Trophoblast cell (in vitro differentiated cells and primary cell): ENCODE results near the gene GPRC5B.

Source experiments
- DNase-seq, 2 donors: peaks; one replicate each; pipeline ENCODE4 v3.0.0-alpha.2; 2016
- H2AFZ ChIP-seq: 2 replicates; pipeline ENCODE4 v1.6.1; 2013; ENCODE audit warnings: low read length, moderate library complexity, mild to moderate bottlenecking; ENCODE audit not compliant: insufficient read depth, poor library complexity
- H2AK5ac ChIP-seq: 2 replicates; pipeline ENCODE4 v1.6.1; 2013; ENCODE audit warnings: mild to moderate bottlenecking, low read length
- H2BK120ac ChIP-seq: 2 replicates; pipeline ENCODE4 v1.6.1; 2013; ENCODE audit warnings: low read length, mild to moderate bottlenecking, moderate library complexity; ENCODE audit not compliant: insufficient read depth, poor library complexity
- H2BK12ac ChIP-seq: 2 replicates; pipeline ENCODE4 v1.6.1; 2013; ENCODE audit warnings: mild to moderate bottlenecking, low read length, moderate library complexity
- H2BK5ac ChIP-seq: 2 replicates; pipeline ENCODE4 v1.6.1; 2013; ENCODE audit warnings: low read length, low read depth, moderate library complexity, mild to moderate bottlenecking; ENCODE audit not compliant: poor library complexity
- H3K14ac ChIP-seq: 2 replicates; pipeline ENCODE4 v1.6.1; 2013; ENCODE audit warnings: mild to moderate bottlenecking, low read length
- H3K18ac ChIP-seq: 2 replicates; pipeline ENCODE4 v1.6.1; 2013; ENCODE audit warnings: mild to moderate bottlenecking, low read length
- H3K23ac ChIP-seq: 2 replicates; pipeline ENCODE4 v1.6.1; 2013; ENCODE audit warnings: low read length
- H3K27ac ChIP-seq: 2 replicates; pipeline ENCODE4 v1.5.1; 2013; ENCODE audit warnings: low read depth, mild to moderate bottlenecking, inconsistent platforms, low read length, moderate library complexity
- H3K27me3 ChIP-seq: 2 replicates; pipeline ENCODE4 v1.6.1; 2013; ENCODE audit warnings: inconsistent platforms, mild to moderate bottlenecking, low read length, moderate library complexity; ENCODE audit not compliant: insufficient read depth
- H3K36me3 ChIP-seq, 2 experiments: 1 replicate in 1 of 2; 2 replicates in 1 of 2; pipeline ENCODE4 v1.6.1; 2013; ENCODE audit warnings: low read length in 2 of 2, mild to moderate bottlenecking in 2 of 2, moderate library complexity in 1 of 2; ENCODE audit not compliant: insufficient read depth in 2 of 2, control insufficient read depth in 1 of 2
- H3K4ac ChIP-seq: 2 replicates; pipeline ENCODE4 v1.6.1; 2013; ENCODE audit warnings: low read depth, mild to moderate bottlenecking, low read length, moderate library complexity
- H3K4me1 ChIP-seq, 2 experiments: 1 replicate in 1 of 2; 2 replicates in 1 of 2; pipeline ENCODE4 v1.6.1; 2013; ENCODE audit warnings: low read length in 2 of 2, mild to moderate bottlenecking in 2 of 2, moderate library complexity in 1 of 2; ENCODE audit not compliant: insufficient read depth in 2 of 2, control insufficient read depth in 1 of 2
- H3K4me2 ChIP-seq: 2 replicates; pipeline ENCODE4 v1.6.1; 2013; ENCODE audit warnings: inconsistent platforms, mild to moderate bottlenecking, low read length, moderate library complexity
- H3K4me3 ChIP-seq: 2 replicates; pipeline ENCODE4 v1.5.1; 2013; ENCODE audit warnings: mild to moderate bottlenecking, low read depth, low read length, inconsistent platforms
- H3K79me1 ChIP-seq: one replicate; pipeline ENCODE4 v1.6.1; 2013; ENCODE audit warnings: low read length
- H3K79me2 ChIP-seq: 2 replicates; pipeline ENCODE4 v1.6.1; 2013; ENCODE audit warnings: low read length, mild to moderate bottlenecking; ENCODE audit not compliant: control insufficient read depth, insufficient read depth, poor library complexity
- H3K9ac ChIP-seq: 2 replicates; pipeline ENCODE4 v1.6.1; 2013; ENCODE audit warnings: mild to moderate bottlenecking, low read length
- H3K9me3 ChIP-seq: 2 replicates; pipeline ENCODE4 v1.6.1; 2013; ENCODE audit warnings: low read depth, mild to moderate bottlenecking, control low read depth, inconsistent platforms, low read length; ENCODE audit not compliant: insufficient read depth
- H4K12ac ChIP-seq: 2 replicates; pipeline ENCODE4 v1.6.1; 2013; ENCODE audit warnings: low read depth, mild to moderate bottlenecking, low read length, moderate library complexity
- H4K8ac ChIP-seq: 2 replicates; pipeline ENCODE4 v1.6.1; 2013; ENCODE audit warnings: low read depth, mild to moderate bottlenecking, low read length, moderate library complexity
- H4K91ac ChIP-seq: one replicate; pipeline ENCODE4 v1.6.1; 2013; ENCODE audit warnings: low read depth, mild to moderate bottlenecking, low read length, moderate library complexity
- WGBS: extraction: QIAGEN DNeasy Blood & Tissue Kit; methylation state at CpG from one replicate; pipeline ENCODE4 v1.1.7; 2013; ENCODE audit warnings: missing lambda C conversion rate; ENCODE audit not compliant: insufficient read length, insufficient coverage; ENCODE audit errors: extremely low coverage; 5-methylcytosine and 5-hydroxymethylcytosine counted together

Gene GPRC5B

DNA sequence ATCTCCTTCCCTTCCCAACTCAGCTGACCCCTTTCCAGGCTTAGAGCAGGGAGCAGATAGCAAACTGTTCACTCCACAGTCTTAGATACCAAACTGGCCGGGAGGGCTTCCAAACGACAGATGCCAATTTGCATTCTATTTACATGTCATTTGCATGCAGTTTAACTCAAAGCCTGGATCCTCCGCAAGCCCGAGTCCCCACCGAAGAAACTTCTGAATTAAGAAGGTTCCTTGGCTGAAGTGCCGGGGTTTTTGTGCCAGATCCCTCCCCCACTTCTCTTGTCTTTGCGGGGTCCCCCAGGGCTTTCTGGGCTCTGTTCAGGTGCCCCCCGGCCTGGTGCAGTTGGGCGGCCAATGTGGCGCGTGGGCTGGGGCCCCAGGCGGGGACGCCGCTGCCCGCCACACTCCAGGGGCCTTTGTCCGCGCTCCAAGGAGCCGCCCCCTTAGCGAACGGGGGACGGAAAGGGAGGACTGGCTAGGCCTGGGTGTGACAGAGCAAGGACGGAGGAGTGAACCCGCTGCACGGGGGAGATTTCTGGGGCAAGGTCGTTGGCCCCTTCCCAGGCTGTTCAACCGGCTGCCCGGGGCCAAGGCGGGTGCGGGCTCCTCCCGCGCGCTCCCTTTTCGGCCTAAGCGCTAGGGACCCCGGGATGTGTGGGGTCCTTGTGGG, 1.2 kb downstream of the GPRC5B start:
- Histone ChIP-seq H2BK12ac (peak overlapping the region; percentile 66), H3K9ac (peak overlapping the region; percentile 82), H2BK5ac (peak overlapping the region; percentile 24), H3K4me3 (peak overlapping the region; percentile 79), H3K4ac (peak overlapping the region; percentile 77), H3K27me3 (no peaks in the 10 kb centered on the region), H3K14ac (peak overlapping the region; percentile 63), H2AK5ac (no peak overlapping the region), H3K79me1 (peaks cover 8% of the 10 kb centered on the region), H3K23ac (no peak overlapping the region), H3K4me2 (peak overlapping the region; percentile 95), H3K27ac (no peak overlapping the region), H2AFZ (peak overlapping the region; percentile 51), H3K36me3 (no peaks in the 10 kb centered on the region), H3K4me1 (peaks cover 1 to 5% of the 10 kb centered on the region in 2 experiments), H4K8ac (peak overlapping the region; percentile 72), H4K12ac (peak overlapping the region; percentile 4), H2BK120ac (peak overlapping the region; percentile 62), H4K91ac (peak overlapping the region; percentile 55), H3K9me3 (peaks cover 5% of the 10 kb centered on the region), H3K18ac (peak overlapping the region; percentile 79), H3K79me2 (peaks cover 4% of the 10 kb centered on the region)
- DNase-seq, result no peak
- no CpG with 5 or more reads among the region's 35 CpGs for WGBS

- H3K27ac ChIP-seq, result no peak overlapping the region
- H4K91ac ChIP-seq, result no peak overlapping the region
- H2AK5ac ChIP-seq, result no peak overlapping the region
- no peak overlapping the region for H3K18ac ChIP-seq
- no peak for DNase-seq
- H2BK120ac ChIP-seq, result no peak overlapping the region
- H4K8ac ChIP-seq, result no peak overlapping the region
- peak overlapping the region; percentile 95 for H3K4me2 ChIP-seq
- no peak overlapping the region for H3K4ac ChIP-seq
- no peak overlapping the region for H3K23ac ChIP-seq
- no peak overlapping the region for H3K14ac ChIP-seq
- H3K4me1 ChIP-seq, result peaks cover 1 to 5% of the 10 kb centered on the region in 2 experiments
- peak overlapping the region; percentile 4 for H3K9ac ChIP-seq
- peaks cover 4% of the 10 kb centered on the region for H3K79me2 ChIP-seq
- peaks cover 5% of the 10 kb centered on the region for H3K9me3 ChIP-seq
- no CpG with 5 or more reads among the region's 3 CpGs for WGBS
- no peaks in the 10 kb centered on the region for H3K36me3 ChIP-seq
- no peak overlapping the region for H2AFZ ChIP-seq
- no peaks in the 10 kb centered on the region for H3K27me3 ChIP-seq
- peaks cover 8% of the 10 kb centered on the region for H3K79me1 ChIP-seq
- no peak overlapping the region for H2BK5ac ChIP-seq
- H2BK12ac ChIP-seq, result no peak overlapping the region
- H4K12ac ChIP-seq, result no peak overlapping the region
- peak overlapping the region; percentile 26 for H3K4me3 ChIP-seq
These were observed 2.0 kb downstream of the GPRC5B start for GRCh38 chr16:19882646-19883045.

DNA sequence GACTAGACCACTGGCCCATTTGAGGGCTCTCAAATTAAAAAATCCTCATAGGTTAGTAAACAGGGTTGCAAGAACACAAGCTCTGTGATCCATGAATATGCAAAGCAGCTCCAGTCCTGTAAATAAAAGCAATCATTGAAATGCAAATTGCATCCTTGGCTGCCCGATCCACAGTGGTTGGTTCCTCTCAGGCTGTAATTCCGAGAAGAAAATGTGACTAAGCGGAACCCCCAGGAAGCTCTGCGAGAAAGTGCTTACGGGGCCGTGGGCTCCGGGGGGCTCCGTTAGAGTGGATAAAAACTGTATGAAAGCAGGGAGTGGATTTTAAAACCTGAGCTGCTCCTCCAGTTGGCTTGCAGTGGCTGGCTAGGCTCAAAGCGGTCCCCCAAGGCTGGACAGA, 2.5 kb downstream of the GPRC5B start:
- Histone ChIP-seq H2BK5ac (no peak overlapping the region), H2AK5ac (no peak overlapping the region), H3K14ac (no peak overlapping the region), H3K23ac (no peak overlapping the region), H3K27ac (no peak overlapping the region), H3K4me2 (peak overlapping the region; percentile 95), H3K18ac (no peak overlapping the region), H2AFZ (no peak overlapping the region), H4K91ac (no peak overlapping the region), H3K4me1 (peaks cover 1 to 5% of the 10 kb centered on the region in 2 experiments), H3K36me3 (no peaks in the 10 kb centered on the region), H4K12ac (no peak overlapping the region), H3K9me3 (peaks cover 5% of the 10 kb centered on the region), H3K79me2 (peaks cover 4% of the 10 kb centered on the region), H3K4me3 (no peak overlapping the region), H3K9ac (no peak overlapping the region), H3K27me3 (no peaks in the 10 kb centered on the region), H3K4ac (no peak overlapping the region), H3K79me1 (peaks cover 8% of the 10 kb centered on the region), H2BK12ac (no peak overlapping the region), H2BK120ac (no peak overlapping the region), H4K8ac (no peak overlapping the region)
- WGBS, result no CpG with 5 or more reads among the region's 9 CpGs
- DNase-seq, result no peak

GRCh38 chr16:19881783-19882182, 2.9 kb downstream of the GPRC5B start:
- Histone ChIP-seq H3K9me3 (peaks cover 5% of the 10 kb centered on the region), H4K91ac (no peak overlapping the region), H2BK12ac (no peak overlapping the region), H3K9ac (no peak overlapping the region), H3K18ac (no peak overlapping the region), H3K79me2 (peaks cover 4% of the 10 kb centered on the region), H2AK5ac (no peak overlapping the region), H2BK5ac (no peak overlapping the region), H2BK120ac (no peak overlapping the region), H2AFZ (no peak overlapping the region), H3K4ac (no peak overlapping the region), H3K4me3 (no peak overlapping the region), H4K12ac (no peak overlapping the region), H3K27ac (no peak overlapping the region), H3K23ac (no peak overlapping the region), H3K27me3 (no peaks in the 10 kb centered on the region), H3K79me1 (peaks cover 8% of the 10 kb centered on the region), H3K36me3 (no peaks in the 10 kb centered on the region), H4K8ac (no peak overlapping the region), H3K4me1 (peaks cover 1 to 5% of the 10 kb centered on the region in 2 experiments), H3K14ac (no peak overlapping the region), H3K4me2 (no peak overlapping the region)
- DNase-seq, result no peak
- WGBS, result no CpG with 5 or more reads among the region's 6 CpGs
